ENCODE results near the gene LGI2. TPM values are rescaled to one million over a fixed set of nuclear protein-coding genes. Genes with fewer than 3 reads are reported as not detected.

The LGI2 gene
- total RNA-seq, 2 experiments from 2014 or later: not detected

DNA sequence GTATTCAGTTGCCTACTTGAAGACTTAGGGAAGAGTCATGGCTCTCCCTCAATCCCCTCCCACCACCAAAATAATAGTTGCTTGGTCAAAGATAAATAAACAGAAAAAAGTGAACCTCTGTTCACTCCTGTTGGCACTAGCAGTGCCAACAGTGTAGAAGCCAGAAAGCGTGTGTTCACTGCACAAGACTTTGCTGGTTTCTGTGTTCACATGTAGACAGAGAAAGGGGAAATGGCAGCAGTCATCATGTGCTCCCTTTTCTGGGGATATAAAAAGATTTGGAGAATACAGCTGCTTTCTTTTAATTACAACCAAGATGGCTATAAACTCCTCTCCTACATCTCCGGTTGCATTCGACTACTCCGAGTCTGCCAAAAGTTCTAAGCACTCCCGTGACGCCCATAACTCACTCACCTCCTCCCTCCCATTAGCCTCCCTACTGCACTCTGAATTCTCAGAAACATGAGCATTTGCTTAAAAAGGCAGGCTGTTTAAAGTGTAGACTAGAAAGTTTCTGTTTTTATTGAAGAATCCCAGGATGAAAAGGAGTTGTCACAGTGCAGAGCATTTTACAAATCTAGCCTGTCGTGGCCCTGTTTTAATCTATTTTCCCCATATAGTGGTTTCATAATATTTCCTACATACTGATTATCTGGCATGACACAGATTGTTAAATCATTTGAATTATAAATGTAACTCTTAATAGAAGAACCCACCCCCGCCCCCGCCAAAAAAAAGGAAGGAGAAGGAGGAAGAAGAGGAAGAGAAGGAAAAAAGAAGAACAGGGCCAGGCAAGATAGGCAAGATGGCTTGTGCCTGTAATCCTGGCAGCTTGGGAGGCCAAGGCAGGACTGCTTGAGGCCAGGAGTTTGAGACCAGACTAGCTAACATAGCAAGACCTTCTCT is 16.7 kb downstream of the LGI2 start:
- DNase-seq: no peak
- ChIA-PET POLR2A (no interaction called here), CTCF (interaction anchor here (0.8 kb wide), 1 partner anchor 11 kb away, joined by 3 read pairs; no protein-coding TSS in a partner anchor)
- no peaks in the 10 kb centered on the region for H3K9me3 Mint-ChIP-seq (ENCODE audit: low read depth)
- no peak overlapping the region for H3K4me3 Mint-ChIP-seq
- H3K27ac Mint-ChIP-seq: no peak overlapping the region
- no peaks in the 10 kb centered on the region for H3K4me1 Mint-ChIP-seq
- H3K36me3 Mint-ChIP-seq (ENCODE audit: low read depth): no peaks in the 10 kb centered on the region
- H3K27me3 Mint-ChIP-seq: peaks cover 5% of the 10 kb centered on the region
- intact Hi-C loops (cut with DNase I, micrococcal nuclease): no loop called here
- ATAC-seq: no peak

GRCh38 chr4:25012655-25013054 is 18.1 kb downstream of the LGI2 start:
- Mint-ChIP-seq H3K9me3 (ENCODE audit: low read depth) (no peaks in the 10 kb centered on the region), H3K27me3 (peaks cover 7% of the 10 kb centered on the region), H3K27ac (no peak overlapping the region), H3K36me3 (ENCODE audit: low read depth) (no peaks in the 10 kb centered on the region), H3K4me3 (no peak overlapping the region), H3K4me1 (no peaks in the 10 kb centered on the region)
- POLR2A ChIA-PET: no interaction called here
- DNase-seq (no peak), ATAC-seq (no peak)
- intact Hi-C loops (cut with DNase I, micrococcal nuclease): no loop called here
- CTCF ChIA-PET: no interaction called here

GRCh38 chr4:25011135-25011866 is 19.4 kb downstream of the LGI2 start:
- ChIA-PET POLR2A (interaction anchor here (0.6 kb wide), 1 partner anchor 20 kb away, joined by 3 read pairs; no protein-coding TSS in a partner anchor), CTCF (interaction anchor here (0.8 to 1.2 kb wide), 3 partner anchors 115 to 253 kb away, joined by 3 to 4 read pairs (median 3); no protein-coding TSS in a partner anchor)
- no peaks in the 10 kb centered on the region for H3K4me1 Mint-ChIP-seq
- H3K4me3 Mint-ChIP-seq: no peak overlapping the region
- ATAC-seq: no peak
- H3K27me3 Mint-ChIP-seq: peaks cover 10% of the 10 kb centered on the region
- no peak for DNase-seq
- no peaks in the 10 kb centered on the region for H3K9me3 Mint-ChIP-seq (ENCODE audit: low read depth)
- no peak overlapping the region for H3K27ac Mint-ChIP-seq
- no peaks in the 10 kb centered on the region for H3K36me3 Mint-ChIP-seq (ENCODE audit: low read depth)
- intact Hi-C loops (cut with DNase I, micrococcal nuclease): no loop called here

GRCh38 chr4:25007598-25007997 is 23.1 kb downstream of the LGI2 start:
- ATAC-seq: no peak
- Mint-ChIP-seq H3K36me3 (ENCODE audit: low read depth) (no peaks in the 10 kb centered on the region), H3K9me3 (ENCODE audit: low read depth) (no peaks in the 10 kb centered on the region), H3K4me3 (no peak overlapping the region), H3K4me1 (no peaks in the 10 kb centered on the region), H3K27ac (no peak overlapping the region), H3K27me3 (peaks cover 10% of the 10 kb centered on the region)
- POLR2A ChIA-PET: no interaction called here
- no peak for DNase-seq
- intact Hi-C loops (cut with DNase I, micrococcal nuclease): no loop called here
- CTCF ChIA-PET: no interaction called here

DNA sequence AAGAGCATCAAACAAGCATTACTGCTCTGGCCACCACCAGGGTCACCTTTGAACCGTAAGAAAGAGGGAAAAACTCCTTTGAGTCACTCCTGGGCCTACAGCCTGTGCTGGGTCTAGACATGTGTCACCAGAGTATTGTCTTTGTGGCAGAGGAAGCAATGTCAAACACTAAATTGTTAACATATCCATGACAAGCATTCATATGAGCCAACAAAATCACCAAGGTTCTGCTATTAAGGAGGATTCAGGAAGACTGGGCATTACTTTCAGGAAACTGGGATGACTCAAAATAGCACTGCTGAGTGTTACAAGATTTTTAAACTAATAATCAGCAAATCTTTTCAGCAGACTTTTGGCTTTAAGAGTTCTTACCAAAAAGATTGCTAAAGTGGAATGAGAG is 28.1 kb downstream of the LGI2 start:
- CTCF ChIA-PET: no interaction called here
- Mint-ChIP-seq H3K27me3 (peaks cover 4% of the 10 kb centered on the region), H3K9me3 (ENCODE audit: low read depth) (no peaks in the 10 kb centered on the region), H3K27ac (no peak overlapping the region), H3K4me3 (no peak overlapping the region), H3K36me3 (ENCODE audit: low read depth) (no peaks in the 10 kb centered on the region), H3K4me1 (peaks cover 7% of the 10 kb centered on the region)
- intact Hi-C loops (cut with DNase I, micrococcal nuclease): no loop called here
- POLR2A ChIA-PET: no interaction called here
- ATAC-seq (no peak), DNase-seq (no peak)

DNA sequence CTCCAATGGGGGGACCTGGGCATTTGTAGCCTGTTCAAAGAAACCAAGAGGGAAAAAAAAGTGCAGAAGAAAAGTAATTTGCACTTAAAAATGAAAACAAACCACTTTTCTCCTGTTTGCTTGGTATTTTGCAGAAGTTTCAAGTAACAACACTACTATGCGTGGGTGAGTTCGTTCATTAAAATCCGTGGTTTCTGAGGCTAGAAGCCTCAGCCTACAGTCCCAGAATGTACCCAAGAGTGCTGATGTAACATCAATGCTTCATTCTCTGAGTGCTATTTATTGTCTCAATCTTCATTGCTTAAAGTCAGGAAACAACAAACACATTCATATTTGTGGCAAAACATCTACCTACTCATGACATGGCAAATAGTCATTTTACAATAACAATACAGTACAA is 29.2 kb downstream of the LGI2 start:
- Mint-ChIP-seq H3K27me3 (peaks cover 2% of the 10 kb centered on the region), H3K9me3 (ENCODE audit: low read depth) (no peaks in the 10 kb centered on the region), H3K36me3 (ENCODE audit: low read depth) (no peaks in the 10 kb centered on the region), H3K27ac (no peak overlapping the region), H3K4me3 (no peak overlapping the region), H3K4me1 (peaks cover 7% of the 10 kb centered on the region)
- intact Hi-C loops (cut with DNase I, micrococcal nuclease): no loop called here
- ChIA-PET CTCF (no interaction called here), POLR2A (no interaction called here)
- DNase-seq: no peak
- no peak for ATAC-seq

DNA sequence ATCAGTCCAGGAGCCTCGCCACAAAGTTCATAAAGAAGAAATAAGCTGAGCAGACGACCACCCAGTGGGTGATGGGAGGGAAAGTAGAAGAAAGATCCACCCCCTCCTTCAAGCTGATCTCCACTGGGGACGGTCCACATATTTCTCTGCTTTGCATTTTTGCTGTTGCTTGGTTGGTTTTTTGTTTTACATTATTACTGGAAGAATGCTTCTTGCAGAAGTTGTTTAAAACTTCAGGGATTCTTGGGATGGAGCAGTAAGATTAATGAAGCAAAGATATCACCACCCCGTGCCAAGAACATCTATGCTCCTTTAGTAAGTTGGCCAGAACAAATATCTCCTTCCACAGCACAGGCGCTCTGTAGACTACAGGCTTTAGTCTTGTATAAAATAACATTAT is 30.1 kb downstream of the LGI2 start:
- H3K9me3 Mint-ChIP-seq (ENCODE audit: low read depth): no peaks in the 10 kb centered on the region
- H3K36me3 Mint-ChIP-seq (ENCODE audit: low read depth): no peaks in the 10 kb centered on the region
- ChIA-PET POLR2A (no interaction called here), CTCF (interaction anchor here (0.6 to 3.3 kb wide), 2 partner anchors 20 to 72 kb away, joined by 3 to 19 read pairs; no protein-coding TSS in a partner anchor)
- DNase-seq (no peak), ATAC-seq (no peak)
- peaks cover 7% of the 10 kb centered on the region for H3K4me1 Mint-ChIP-seq
- no peak overlapping the region for H3K4me3 Mint-ChIP-seq
- H3K27me3 Mint-ChIP-seq: peaks cover 2% of the 10 kb centered on the region
- H3K27ac Mint-ChIP-seq: no peak overlapping the region
- intact Hi-C loops (cut with DNase I, micrococcal nuclease): no loop called here

DNA sequence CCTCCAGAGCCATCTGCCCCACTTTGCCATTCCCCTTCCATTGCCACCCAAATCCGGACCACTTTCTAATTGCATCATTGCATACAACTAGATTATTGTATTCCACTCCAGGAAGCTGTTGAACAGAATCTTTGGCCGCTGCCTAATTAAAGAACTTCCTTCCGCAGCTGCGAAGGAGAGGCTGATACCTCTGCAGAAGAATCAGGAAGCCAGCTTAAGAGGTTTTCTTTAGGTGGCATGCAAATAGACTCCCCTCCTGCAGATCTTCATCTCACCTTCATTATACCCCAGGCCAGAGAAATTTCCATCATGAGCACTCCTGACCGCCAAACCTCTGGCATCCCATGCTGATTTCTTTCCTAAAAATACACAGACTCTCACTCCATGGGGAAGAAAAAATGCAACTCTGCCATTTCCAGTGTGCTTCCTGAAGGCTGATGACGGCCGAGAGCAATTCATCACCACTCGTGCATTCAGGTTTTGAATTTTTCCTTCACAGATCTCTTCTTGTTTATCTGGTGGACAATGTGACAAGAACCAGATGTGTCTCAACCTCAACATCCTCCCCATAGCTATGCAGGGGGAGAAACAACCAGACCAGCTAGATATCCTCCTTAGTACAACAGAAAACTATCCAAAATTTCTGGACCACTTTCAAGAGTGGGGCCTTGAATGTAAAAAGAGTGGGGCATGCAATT is 31.2 kb downstream of the LGI2 start:
- no peak overlapping the region for H3K4me3 Mint-ChIP-seq
- no peaks in the 10 kb centered on the region for H3K36me3 Mint-ChIP-seq (ENCODE audit: low read depth)
- CTCF ChIA-PET: interaction anchor here (3.3 kb wide), 1 partner anchor 19 kb away, joined by 19 read pairs; no protein-coding TSS in a partner anchor
- POLR2A ChIA-PET: no interaction called here
- no peaks in the 10 kb centered on the region for H3K9me3 Mint-ChIP-seq (ENCODE audit: low read depth)
- peaks cover 2% of the 10 kb centered on the region for H3K27me3 Mint-ChIP-seq
- peaks cover 7% of the 10 kb centered on the region for H3K4me1 Mint-ChIP-seq
- intact Hi-C loops (cut with DNase I, micrococcal nuclease): no loop called here
- ATAC-seq (no peak), DNase-seq (no peak)
- H3K27ac Mint-ChIP-seq: no peak overlapping the region

DNA sequence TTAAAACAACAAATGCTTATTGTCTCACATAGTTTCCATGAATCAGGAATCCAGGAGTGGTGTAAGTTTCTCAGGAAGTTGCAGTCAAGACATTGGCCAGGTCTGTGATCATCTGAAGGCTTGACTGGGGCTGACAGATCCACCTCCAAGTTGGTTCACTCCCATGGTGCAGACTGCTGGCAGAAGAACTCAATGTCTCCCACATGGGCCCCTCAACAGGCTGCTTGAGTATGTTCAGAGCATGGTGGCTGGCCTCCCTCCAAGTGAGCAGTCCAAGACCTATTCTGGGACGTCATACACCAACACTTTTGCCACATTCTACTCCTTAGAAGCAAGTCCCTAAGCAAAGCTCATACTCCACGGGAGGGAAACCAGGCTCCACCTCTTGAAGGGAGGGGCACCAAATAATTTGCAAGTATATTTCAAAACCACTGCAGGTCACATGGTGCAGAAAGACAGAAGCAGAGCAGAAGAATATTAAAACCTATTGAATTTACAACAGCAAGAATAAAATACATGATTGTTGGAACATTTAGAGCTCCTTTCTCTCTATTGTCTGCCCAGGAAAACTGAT is 35.3 kb downstream of the LGI2 start:
- intact Hi-C loops (cut with DNase I, micrococcal nuclease): no loop called here
- POLR2A ChIA-PET: no interaction called here
- H3K27ac Mint-ChIP-seq: no peak overlapping the region
- H3K4me1 Mint-ChIP-seq: peaks cover 7% of the 10 kb centered on the region
- no peak for DNase-seq
- H3K27me3 Mint-ChIP-seq: peaks cover 4% of the 10 kb centered on the region
- no peak for ATAC-seq
- H3K4me3 Mint-ChIP-seq: no peak overlapping the region
- CTCF ChIA-PET: no interaction called here
- no peaks in the 10 kb centered on the region for H3K36me3 Mint-ChIP-seq (ENCODE audit: low read depth)
- H3K9me3 Mint-ChIP-seq (ENCODE audit: low read depth): no peaks in the 10 kb centered on the region

GRCh38 chr4:24993551-24994080 is 37.1 kb downstream of the LGI2 start:
- CTCF ChIA-PET: interaction anchor here (5.4 kb wide), 1 partner anchor 13 kb away, joined by 28 read pairs; no protein-coding TSS in a partner anchor
- ATAC-seq (no peak), DNase-seq (no peak)
- H3K36me3 Mint-ChIP-seq (ENCODE audit: low read depth): no peaks in the 10 kb centered on the region
- no peak overlapping the region for H3K27ac Mint-ChIP-seq
- H3K27me3 Mint-ChIP-seq: peaks cover 3% of the 10 kb centered on the region
- no peaks in the 10 kb centered on the region for H3K4me1 Mint-ChIP-seq
- intact Hi-C loops (cut with DNase I, micrococcal nuclease): no loop called here
- H3K9me3 Mint-ChIP-seq (ENCODE audit: low read depth): no peaks in the 10 kb centered on the region
- POLR2A ChIA-PET: no interaction called here
- H3K4me3 Mint-ChIP-seq: no peak overlapping the region

DNA sequence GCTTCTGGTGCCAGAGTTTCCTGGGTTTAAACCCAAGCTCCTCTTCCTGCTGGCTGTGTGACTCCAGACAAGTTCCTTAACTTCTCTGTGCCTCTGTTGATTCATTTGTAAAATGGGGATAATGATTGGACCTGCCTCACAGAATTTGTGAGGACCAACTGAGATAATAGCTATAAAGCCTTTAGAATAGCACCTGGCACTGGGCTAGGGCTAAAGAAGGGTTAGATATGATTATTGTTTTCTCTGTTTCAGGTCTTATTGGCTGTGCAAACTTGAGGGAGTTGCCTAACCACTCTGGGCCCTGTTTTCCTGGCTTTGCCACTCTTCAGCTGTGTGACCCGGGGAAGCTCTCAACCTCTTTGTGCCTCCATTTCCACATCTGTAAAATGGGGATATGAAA is 37.8 kb downstream of the LGI2 start:
- no peak for ATAC-seq
- Mint-ChIP-seq H3K4me1 (no peaks in the 10 kb centered on the region), H3K27ac (no peak overlapping the region), H3K27me3 (peaks cover 3% of the 10 kb centered on the region), H3K9me3 (ENCODE audit: low read depth) (no peaks in the 10 kb centered on the region), H3K4me3 (no peak overlapping the region), H3K36me3 (ENCODE audit: low read depth) (no peaks in the 10 kb centered on the region)
- ChIA-PET CTCF (interaction anchor here (0.6 to 5.4 kb wide), 2 partner anchors 13 to 1339 kb away, joined by 3 to 28 read pairs; no protein-coding TSS in a partner anchor), POLR2A (no interaction called here)
- no peak for DNase-seq
- intact Hi-C loops (cut with DNase I, micrococcal nuclease): no loop called here
